ENCODE measurements around the gene SLC51B.

DNA sequence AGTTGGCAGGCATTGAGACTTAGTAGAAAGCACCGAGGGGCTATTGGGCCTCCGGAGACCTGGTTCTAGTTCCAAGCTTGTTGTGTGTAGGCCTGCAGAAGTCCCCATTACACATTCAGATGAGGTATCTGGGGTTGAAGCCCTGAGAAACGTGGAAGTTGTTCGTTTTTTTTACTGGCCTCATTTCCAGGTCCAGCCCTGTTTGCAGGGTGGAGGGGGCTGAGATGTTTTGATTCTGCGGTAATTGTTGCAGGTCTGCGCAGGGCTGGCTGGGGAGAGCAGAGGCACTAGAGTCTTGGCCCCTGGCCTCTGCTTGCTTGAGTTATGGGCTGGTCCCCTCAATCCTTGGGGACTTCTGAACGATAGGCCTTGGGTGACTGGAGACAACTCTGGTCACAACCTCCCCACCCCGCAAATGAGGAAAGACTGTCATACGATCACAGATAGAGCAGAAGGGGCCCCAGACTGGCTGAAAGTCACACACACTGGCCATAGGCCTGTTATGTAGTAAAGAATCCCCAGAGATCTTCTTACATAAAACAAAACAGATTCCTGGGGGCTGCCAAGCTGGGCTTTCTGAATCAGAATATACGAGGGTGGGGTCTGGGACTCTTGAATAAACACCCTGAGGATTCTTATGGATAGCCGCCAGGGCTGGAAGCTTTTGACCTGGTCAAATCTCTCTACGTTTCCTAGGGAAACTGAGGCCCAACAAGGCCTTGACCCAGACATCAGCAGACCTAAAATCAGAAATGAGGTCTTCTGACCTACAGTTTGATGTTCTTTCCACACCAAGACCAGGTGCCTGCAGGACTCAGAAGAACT lies 47.0 kb downstream of the SLC51B start:
- TF ChIP-seq, protein P1, sequence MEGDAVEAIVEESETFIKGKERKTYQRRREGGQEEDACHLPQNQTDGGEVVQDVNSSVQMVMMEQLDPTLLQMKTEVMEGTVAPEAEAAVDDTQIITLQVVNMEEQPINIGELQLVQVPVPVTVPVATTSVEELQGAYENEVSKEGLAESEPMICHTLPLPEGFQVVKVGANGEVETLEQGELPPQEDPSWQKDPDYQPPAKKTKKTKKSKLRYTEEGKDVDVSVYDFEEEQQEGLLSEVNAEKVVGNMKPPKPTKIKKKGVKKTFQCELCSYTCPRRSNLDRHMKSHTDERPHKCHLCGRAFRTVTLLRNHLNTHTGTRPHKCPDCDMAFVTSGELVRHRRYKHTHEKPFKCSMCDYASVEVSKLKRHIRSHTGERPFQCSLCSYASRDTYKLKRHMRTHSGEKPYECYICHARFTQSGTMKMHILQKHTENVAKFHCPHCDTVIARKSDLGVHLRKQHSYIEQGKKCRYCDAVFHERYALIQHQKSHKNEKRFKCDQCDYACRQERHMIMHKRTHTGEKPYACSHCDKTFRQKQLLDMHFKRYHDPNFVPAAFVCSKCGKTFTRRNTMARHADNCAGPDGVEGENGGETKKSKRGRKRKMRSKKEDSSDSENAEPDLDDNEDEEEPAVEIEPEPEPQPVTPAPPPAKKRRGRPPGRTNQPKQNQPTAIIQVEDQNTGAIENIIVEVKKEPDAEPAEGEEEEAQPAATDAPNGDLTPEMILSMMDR (IDR thresholded peaks at IDR 0.05): no peak
- TF ChIP-seq POLR2A (IDR thresholded peaks at IDR 0.05): no peak

Data from right lobe of liver (tissue), 4 donors.